SK-N-SH (cell line): Measurements from ENCODE around the gene ZC3H4. TPM values are rescaled to one million over a fixed set of nuclear protein-coding genes. Genes with fewer than 3 reads are reported as not detected.
A peak's percentile ranks its signal among the peaks of the same experiment; 100 is the strongest.

Experiments
- CTCF ChIA-PET: fragments of 300-600, 350-600 bp; formaldehyde crosslinking; extraction: SDS; loops from one replicate; lab custom pipeline; 2021; lab: Yijun Ruan, JAX
- POLR2A ChIA-PET: fragments of 350-600 bp; sonication (Branson Sonifier 250); formaldehyde crosslinking; extraction: SDS; loops from one replicate; lab custom pipeline; 2020; ENCODE audit warnings: antibody characterized with exemption, inconsistent platforms; lab: Yijun Ruan, JAX
- DNase-seq: peaks from one replicate; pipeline ENCODE4 v3.0.0; 2012
- H2AFZ ChIP-seq: fragments of 200-600 bp; sonication (generic); 2 replicates; pipeline ENCODE4 v1.8.1; 2016; ENCODE audit warnings: antibody characterized with exemption, mild to moderate bottlenecking, low read depth
- H3F3A ChIP-seq: fragments of 200-600 bp; sonication (generic); replicated peaks from 2 replicates; pipeline ENCODE3; 2016; ENCODE audit warnings: antibody characterized with exemption, mild to moderate bottlenecking; ENCODE audit not compliant: insufficient read depth
- H3K27ac ChIP-seq, 2 experiments: fragments of 200-500 bp in 1 of 2; fragments of 200-600 bp in 1 of 2; sonication (Bioruptor generic) in 1 of 2; sonication (generic), shearing (Covaris generic) in 1 of 2; 2 replicates each; pipeline versions ENCODE4 v1.5.1 to v1.6.1; 2014 to 2016; ENCODE audit warnings: low read depth in 2 of 2, inconsistent platforms in 1 of 2, low read length in 1 of 2, mild to moderate bottlenecking in 1 of 2, mixed read lengths in 1 of 2
- H3K27me3 ChIP-seq: fragments of 200-600 bp; sonication (generic), shearing (Covaris generic); 2 replicates; pipeline ENCODE4 v1.6.1; 2016; ENCODE audit warnings: mixed run types; ENCODE audit not compliant: insufficient read depth
- H3K36me3 ChIP-seq, 2 experiments: fragments of 200-500 bp in 1 of 2; fragments of 200-600 bp in 1 of 2; sonication (Bioruptor generic) in 1 of 2; sonication (generic) in 1 of 2; replicated peaks in 1 of 2; 2 replicates each; pipeline versions ENCODE3 to v1.5.1; 2014 to 2016; ENCODE audit warnings: low read length in 1 of 2, mild to moderate bottlenecking in 1 of 2; ENCODE audit not compliant: insufficient read depth in 2 of 2, control insufficient read depth in 1 of 2
- H3K4me1 ChIP-seq, 2 experiments: fragments of 200-500 bp in 1 of 2; fragments of 200-600 bp in 1 of 2; sonication (Bioruptor generic) in 1 of 2; sonication (generic), shearing (Covaris generic) in 1 of 2; 2 replicates each; pipeline versions ENCODE4 v1.5.1 to v1.6.1; 2014 to 2016; ENCODE audit warnings: low read depth in 1 of 2, low read length in 1 of 2, mixed run types in 1 of 2; ENCODE audit not compliant: insufficient read depth in 2 of 2, control insufficient read depth in 1 of 2
- H3K4me2 ChIP-seq: fragments of 200-600 bp; sonication (generic), shearing (Covaris generic); 2 replicates; pipeline ENCODE4 v1.6.1; 2017; ENCODE audit warnings: mixed run types
- H3K4me3 ChIP-seq, 2 experiments: fragments of 200-500 bp in 1 of 2; fragments of 200-600 bp in 1 of 2; sonication (Bioruptor generic) in 1 of 2; sonication (generic), shearing (Covaris generic) in 1 of 2; 2 replicates each; pipeline versions ENCODE4 v1.5.1 to v1.8.1; 2014 to 2016; ENCODE audit warnings: low read depth in 2 of 2, inconsistent platforms in 1 of 2, low read length in 1 of 2, mild to moderate bottlenecking in 1 of 2, mixed read lengths in 1 of 2, moderate library complexity in 1 of 2
- H3K79me2 ChIP-seq: fragments of 200-600 bp; sonication (generic); 2 replicates; pipeline ENCODE4 v1.8.1; 2017; ENCODE audit warnings: mild to moderate bottlenecking; ENCODE audit not compliant: insufficient read depth
- H3K9ac ChIP-seq: fragments of 200-600 bp; sonication (generic); 2 replicates; pipeline ENCODE4 v1.6.1; 2017; ENCODE audit warnings: mixed run types
- H3K9me2 ChIP-seq: fragments of 200-600 bp; sonication (generic); 2 replicates; pipeline ENCODE4 v1.6.1; 2017; ENCODE audit warnings: mixed run types
- H3K9me3 ChIP-seq: fragments of 200-600 bp; sonication (generic); 2 replicates; pipeline ENCODE4 v1.6.1; 2017; ENCODE audit warnings: mixed run types, mild to moderate bottlenecking, moderate library complexity
- H4K20me1 ChIP-seq: fragments of 200-600 bp; sonication (generic); 2 replicates; pipeline ENCODE4 v1.6.1; 2017; ENCODE audit warnings: mild to moderate bottlenecking, mixed run types; ENCODE audit not compliant: insufficient read depth
- CHD2 ChIP-seq: fragments of 150-350 bp; IDR thresholded peaks from 2 replicates; pipeline ENCODE4 v1.6.1; 2018; ENCODE audit warnings: low read length; ENCODE audit not compliant: partially characterized antibody
- ELF1 ChIP-seq: IDR thresholded peaks from 2 replicates; pipeline ENCODE4 v1.4.0; 2012
- EZH2phosphoT487 ChIP-seq: fragments of 200-600 bp; sonication (generic); IDR thresholded peaks from 2 replicates; pipeline ENCODE4 v1.6.1; 2017; ENCODE audit warnings: low read depth, mixed run types, mild to moderate bottlenecking, antibody characterized with exemption, moderate library complexity, borderline replicate concordance
- FOXM1 ChIP-seq: IDR thresholded peaks from 2 replicates; pipeline ENCODE4 v1.4.0; 2012; ENCODE audit warnings: low read depth, mild to moderate bottlenecking
- GABPA ChIP-seq: IDR thresholded peaks from 2 replicates; pipeline ENCODE4 v1.4.0; 2012; ENCODE audit warnings: low read depth, mild to moderate bottlenecking
- JUND ChIP-seq: IDR thresholded peaks from 2 replicates; pipeline ENCODE4 v1.4.0; 2012
- MEF2A ChIP-seq: IDR thresholded peaks from 2 replicates; pipeline ENCODE4 v1.4.0; 2012; ENCODE audit warnings: low read depth, borderline replicate concordance
- MXI1 ChIP-seq: IDR thresholded peaks from 2 replicates; pipeline ENCODE4 v1.6.1; 2012; ENCODE audit warnings: mild to moderate bottlenecking, low read depth, low read length, improper control_type of control experiment
- NFIC ChIP-seq: IDR thresholded peaks from 2 replicates; pipeline ENCODE4 v1.4.0; 2012; ENCODE audit warnings: borderline replicate concordance
- RAD21 ChIP-seq: IDR thresholded peaks from 2 replicates; pipeline ENCODE4 v1.6.1; 2012; ENCODE audit warnings: mild to moderate bottlenecking, low read length
- RCOR1 ChIP-seq: fragments of 150-350 bp; IDR thresholded peaks from 2 replicates; pipeline ENCODE4 v1.6.1; 2017; ENCODE audit warnings: antibody characterized with exemption, low read length
- RXRA ChIP-seq: IDR thresholded peaks from 2 replicates; pipeline ENCODE4 v1.4.0; 2012; ENCODE audit warnings: low read depth, mild to moderate bottlenecking, borderline replicate concordance
- SIN3A ChIP-seq: IDR thresholded peaks from 2 replicates; pipeline ENCODE4 v1.6.1; 2012; ENCODE audit warnings: low read depth, mild to moderate bottlenecking, low read length, moderate library complexity, borderline replicate concordance
- SMC3 ChIP-seq: IDR thresholded peaks from 2 replicates; pipeline ENCODE4 v1.6.1; 2012; ENCODE audit warnings: low read depth, low read length, improper control_type of control experiment
- TEAD4 ChIP-seq: IDR thresholded peaks from 2 replicates; pipeline ENCODE4 v1.4.0; 2012; ENCODE audit warnings: mild to moderate bottlenecking, borderline replicate concordance; ENCODE audit not compliant: insufficient read depth
- YY1 ChIP-seq: IDR thresholded peaks from 2 replicates; pipeline ENCODE4 v1.4.0; 2012; ENCODE audit warnings: low read depth, mild to moderate bottlenecking
- WGBS: methylation state at CpG from one replicate; pipeline ENCODE4 v1.1.6; 2017; ENCODE audit warnings: low lambda C conversion rate; 5-methylcytosine and 5-hydroxymethylcytosine counted together
- polyA plus RNA-seq, 3 experiments: library from polyadenylated mRNA; depleted of rRNA; stranded (reverse); fragments of >200 nt; gene quantifications; 2 replicates each; pipeline ENCODE4 v1.2.3, GENCODE V29; 2012
- TF ChIP-seq, protein P1 (sequence below): fragments of 200-600 bp; sonication (generic); IDR thresholded peaks from 2 replicates; pipeline ENCODE4 v1.6.1; 2017; ENCODE audit warnings: antibody characterized with exemption, mild to moderate bottlenecking, moderate library complexity
- TF ChIP-seq, protein P2 (sequence below): fragments of 150-350 bp; IDR thresholded peaks from 2 replicates; pipeline ENCODE4 v1.6.1; 2016; ENCODE audit warnings: mild to moderate bottlenecking, low read depth, low read length
- TF ChIP-seq, protein P3 (sequence below): IDR thresholded peaks from 2 replicates; pipeline ENCODE4 v1.4.0; 2012; ENCODE audit warnings: low read depth, borderline replicate concordance
- TF ChIP-seq, protein P4 (sequence below): fragments of 150-350 bp; IDR thresholded peaks from 2 replicates; pipeline ENCODE4 v1.6.1; 2017; ENCODE audit warnings: antibody characterized with exemption, low read length, low read depth, borderline replicate concordance

The ZC3H4 gene
- polyA plus RNA-seq, 1 of the 3 experiments (the other 2 are of a cell fraction), result 7.6 TPM

DNA sequence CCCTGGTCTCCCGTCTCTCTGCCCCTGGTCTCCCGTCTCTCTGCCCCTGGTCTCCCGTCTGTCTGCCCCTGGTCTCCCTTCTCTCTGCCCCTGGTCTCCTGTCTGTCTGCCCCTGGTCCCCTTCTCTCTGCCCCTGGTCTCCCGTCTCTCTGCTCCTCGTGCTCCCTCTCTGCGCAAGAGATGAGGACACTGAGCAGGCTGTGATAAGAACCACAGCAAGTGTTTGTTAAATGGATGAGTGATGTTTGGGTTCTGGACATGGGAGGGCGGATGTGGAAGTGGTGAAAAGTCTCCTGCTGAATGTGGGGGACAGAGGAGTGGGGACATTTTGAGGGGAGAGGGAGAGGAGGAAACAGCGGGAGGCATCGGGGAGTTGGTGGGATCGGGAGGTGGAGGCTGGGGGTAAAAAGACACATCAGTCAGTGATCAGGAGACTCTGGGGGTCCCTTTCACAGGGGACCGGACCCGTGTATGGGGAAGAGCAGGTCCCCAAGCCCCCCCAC lies 85.9 kb downstream of the ZC3H4 start:
- Histone ChIP-seq H3K9me3 (no peaks in the 10 kb centered on the region), H3K36me3 (no peaks in the 10 kb centered on the region), H3K79me2 (no peaks in the 10 kb centered on the region), H3F3A (peaks cover 10% of the 10 kb centered on the region), H3K27me3 (peaks cover 28% of the 10 kb centered on the region), H2AFZ (no peak overlapping the region), H3K4me3 (no peak overlapping the region), H3K4me2 (no peak overlapping the region), H4K20me1 (no peaks in the 10 kb centered on the region), H3K9ac (no peak overlapping the region), H3K4me1 (peaks cover 3 to 8% of the 10 kb centered on the region in 2 experiments; a peak in 2 of 4 replicates), H3K27ac (no peak overlapping the region), H3K9me2 (no peaks in the 10 kb centered on the region)
- ChIA-PET CTCF (interaction anchor here (1.8 kb wide), 1 partner anchor 15 kb away, joined by 10 read pairs; no protein-coding TSS in a partner anchor), POLR2A (no interaction called here)
- 23% methylated on average over 12 of the region's 12 CpGs for WGBS
- TF ChIP-seq CHD2 (no peak), MEF2A (no peak), RCOR1 (no peak), MXI1 (no peak), ELF1 (no peak), GABPA (no peak), FOXM1 (no peak), SMC3 (no peak), TEAD4 (no peak), NFIC (no peak), YY1 (no peak), RXRA (no peak), SIN3A (no peak), JUND (no peak), EZH2phosphoT487 (no peak), RAD21 (no peak)
- TF ChIP-seq, protein P1, sequence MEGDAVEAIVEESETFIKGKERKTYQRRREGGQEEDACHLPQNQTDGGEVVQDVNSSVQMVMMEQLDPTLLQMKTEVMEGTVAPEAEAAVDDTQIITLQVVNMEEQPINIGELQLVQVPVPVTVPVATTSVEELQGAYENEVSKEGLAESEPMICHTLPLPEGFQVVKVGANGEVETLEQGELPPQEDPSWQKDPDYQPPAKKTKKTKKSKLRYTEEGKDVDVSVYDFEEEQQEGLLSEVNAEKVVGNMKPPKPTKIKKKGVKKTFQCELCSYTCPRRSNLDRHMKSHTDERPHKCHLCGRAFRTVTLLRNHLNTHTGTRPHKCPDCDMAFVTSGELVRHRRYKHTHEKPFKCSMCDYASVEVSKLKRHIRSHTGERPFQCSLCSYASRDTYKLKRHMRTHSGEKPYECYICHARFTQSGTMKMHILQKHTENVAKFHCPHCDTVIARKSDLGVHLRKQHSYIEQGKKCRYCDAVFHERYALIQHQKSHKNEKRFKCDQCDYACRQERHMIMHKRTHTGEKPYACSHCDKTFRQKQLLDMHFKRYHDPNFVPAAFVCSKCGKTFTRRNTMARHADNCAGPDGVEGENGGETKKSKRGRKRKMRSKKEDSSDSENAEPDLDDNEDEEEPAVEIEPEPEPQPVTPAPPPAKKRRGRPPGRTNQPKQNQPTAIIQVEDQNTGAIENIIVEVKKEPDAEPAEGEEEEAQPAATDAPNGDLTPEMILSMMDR, result no peak
- TF ChIP-seq, protein P2, sequence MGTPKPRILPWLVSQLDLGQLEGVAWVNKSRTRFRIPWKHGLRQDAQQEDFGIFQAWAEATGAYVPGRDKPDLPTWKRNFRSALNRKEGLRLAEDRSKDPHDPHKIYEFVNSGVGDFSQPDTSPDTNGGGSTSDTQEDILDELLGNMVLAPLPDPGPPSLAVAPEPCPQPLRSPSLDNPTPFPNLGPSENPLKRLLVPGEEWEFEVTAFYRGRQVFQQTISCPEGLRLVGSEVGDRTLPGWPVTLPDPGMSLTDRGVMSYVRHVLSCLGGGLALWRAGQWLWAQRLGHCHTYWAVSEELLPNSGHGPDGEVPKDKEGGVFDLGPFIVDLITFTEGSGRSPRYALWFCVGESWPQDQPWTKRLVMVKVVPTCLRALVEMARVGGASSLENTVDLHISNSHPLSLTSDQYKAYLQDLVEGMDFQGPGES, result no peak
- TF ChIP-seq, protein P3, sequence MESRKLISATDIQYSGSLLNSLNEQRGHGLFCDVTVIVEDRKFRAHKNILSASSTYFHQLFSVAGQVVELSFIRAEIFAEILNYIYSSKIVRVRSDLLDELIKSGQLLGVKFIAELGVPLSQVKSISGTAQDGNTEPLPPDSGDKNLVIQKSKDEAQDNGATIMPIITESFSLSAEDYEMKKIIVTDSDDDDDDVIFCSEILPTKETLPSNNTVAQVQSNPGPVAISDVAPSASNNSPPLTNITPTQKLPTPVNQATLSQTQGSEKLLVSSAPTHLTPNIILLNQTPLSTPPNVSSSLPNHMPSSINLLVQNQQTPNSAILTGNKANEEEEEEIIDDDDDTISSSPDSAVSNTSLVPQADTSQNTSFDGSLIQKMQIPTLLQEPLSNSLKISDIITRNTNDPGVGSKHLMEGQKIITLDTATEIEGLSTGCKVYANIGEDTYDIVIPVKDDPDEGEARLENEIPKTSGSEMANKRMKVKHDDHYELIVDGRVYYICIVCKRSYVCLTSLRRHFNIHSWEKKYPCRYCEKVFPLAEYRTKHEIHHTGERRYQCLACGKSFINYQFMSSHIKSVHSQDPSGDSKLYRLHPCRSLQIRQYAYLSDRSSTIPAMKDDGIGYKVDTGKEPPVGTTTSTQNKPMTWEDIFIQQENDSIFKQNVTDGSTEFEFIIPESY, result no peak
- TF ChIP-seq, protein P4, sequence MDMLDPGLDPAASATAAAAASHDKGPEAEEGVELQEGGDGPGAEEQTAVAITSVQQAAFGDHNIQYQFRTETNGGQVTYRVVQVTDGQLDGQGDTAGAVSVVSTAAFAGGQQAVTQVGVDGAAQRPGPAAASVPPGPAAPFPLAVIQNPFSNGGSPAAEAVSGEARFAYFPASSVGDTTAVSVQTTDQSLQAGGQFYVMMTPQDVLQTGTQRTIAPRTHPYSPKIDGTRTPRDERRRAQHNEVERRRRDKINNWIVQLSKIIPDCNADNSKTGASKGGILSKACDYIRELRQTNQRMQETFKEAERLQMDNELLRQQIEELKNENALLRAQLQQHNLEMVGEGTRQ, result no peak
- peak; percentile 37 for DNase-seq
